Endometrium (tissue), 2 donors: ENCODE measurements around the gene FHAD1.
"Not testable (repeated sequence)": the region's sequence is repeated elsewhere in the genome, so short reads cannot be mapped to it uniquely, and the experiment has no call there.

Source experiments
- FAIRE-seq: peaks from 2 replicates; lab custom pipeline; 2012; peaks lifted over from hg19 to GRCh38; lab: Jason Lieb, UNC
- donor health status: control.
- donor health status: control.

Gene FHAD1

GRCh38 chr1:15276691-15277446 lies 29.8 kb downstream of the FHAD1 start:
- FAIRE-seq = no peak

- no peak for FAIRE-seq
Measured at GRCh38 chr1:15277447-15277838, 30.4 kb downstream of the FHAD1 start.

- FAIRE-seq = no peak
Measured at GRCh38 chr1:15277933-15278332, 30.9 kb downstream of the FHAD1 start.

- FAIRE-seq = no peak
Measured at GRCh38 chr1:15279576-15280230, 32.7 kb downstream of the FHAD1 start.

- FAIRE-seq = no peak
Measured at GRCh38 chr1:15280416-15280815, 33.4 kb downstream of the FHAD1 start.

GRCh38 chr1:15282038-15282437 lies 35.0 kb downstream of the FHAD1 start:
- FAIRE-seq = no peak

GRCh38 chr1:15282810-15283474 lies 35.9 kb downstream of the FHAD1 start:
- no peak for FAIRE-seq

GRCh38 chr1:15283526-15283925 lies 36.5 kb downstream of the FHAD1 start:
- FAIRE-seq = no peak

- FAIRE-seq = no peak
Measured at GRCh38 chr1:15286452-15286851, 39.4 kb downstream of the FHAD1 start.

GRCh38 chr1:15287035-15287979 lies 40.3 kb downstream of the FHAD1 start:
- no peak for FAIRE-seq

- FAIRE-seq = no peak
Measured at GRCh38 chr1:15288173-15288926, 41.3 kb downstream of the FHAD1 start.

GRCh38 chr1:15289251-15289651 lies 42.2 kb downstream of the FHAD1 start:
- FAIRE-seq = no peak

- no peak for FAIRE-seq
Measured at GRCh38 chr1:15290382-15290781, 43.4 kb downstream of the FHAD1 start.

GRCh38 chr1:15295696-15296095 lies 48.7 kb downstream of the FHAD1 start:
- no peak for FAIRE-seq

GRCh38 chr1:15296585-15297321 lies 49.7 kb downstream of the FHAD1 start:
- no peak for FAIRE-seq

- FAIRE-seq = not testable (repeated sequence)
Measured at GRCh38 chr1:15297975-15298374, 51.0 kb downstream of the FHAD1 start.

- FAIRE-seq = no peak
Measured at GRCh38 chr1:15299179-15299578, 52.2 kb downstream of the FHAD1 start.

GRCh38 chr1:15299806-15300205 lies 52.8 kb downstream of the FHAD1 start:
- no peak for FAIRE-seq

GRCh38 chr1:15303935-15304334 lies 56.9 kb downstream of the FHAD1 start:
- FAIRE-seq = no peak

GRCh38 chr1:15304708-15305467 lies 57.9 kb downstream of the FHAD1 start:
- no peak for FAIRE-seq
